NCI-H1048 (cell line): Measurements from ENCODE around the gene TMEM59L.

Experiments
- DNase-seq: peaks from one replicate; lab custom pipeline; 2025; lab: John Stamatoyannopoulos, UW

TMEM59L gene

GRCh38 chr19:18608805-18609716, 3.6 kb upstream of the TMEM59L start:
- DNase-seq: no peak

GRCh38 chr19:18609717-18610051, 3.0 kb upstream of the TMEM59L start:
- DNase-seq: no peak

- no peak for DNase-seq
Measured at GRCh38 chr19:18610245-18610555, 2.5 kb upstream of the TMEM59L start.

GRCh38 chr19:18610556-18611326, 1.9 kb upstream of the TMEM59L start:
- DNase-seq: no peak

- DNase-seq: no peak
Measured at GRCh38 chr19:18611327-18612050, 1.2 kb upstream of the TMEM59L start.

- DNase-seq: no peak
Measured at GRCh38 chr19:18612051-18612771, 459 bp upstream of the TMEM59L start.

- DNase-seq: no peak
Measured at GRCh38 chr19:18613589-18614234, 1.0 kb downstream of the TMEM59L start.

GRCh38 chr19:18616023-18616422, 3.4 kb downstream of the TMEM59L start:
- DNase-seq: no peak

GRCh38 chr19:18617562-18617961, 4.9 kb downstream of the TMEM59L start:
- DNase-seq: no peak

- no peak for DNase-seq
Measured at GRCh38 chr19:18618236-18618635, 5.6 kb downstream of the TMEM59L start.

- DNase-seq: no peak
Measured at GRCh38 chr19:18620311-18620710, 7.6 kb downstream of the TMEM59L start.

GRCh38 chr19:18620902-18621301, 8.2 kb downstream of the TMEM59L start:
- no peak for DNase-seq

GRCh38 chr19:18626906-18627305, 14.2 kb downstream of the TMEM59L start:
- no peak for DNase-seq

- DNase-seq: no peak
Measured at GRCh38 chr19:18629166-18630088, 16.8 kb downstream of the TMEM59L start.

GRCh38 chr19:18633321-18633720, 20.7 kb downstream of the TMEM59L start:
- DNase-seq: no peak

GRCh38 chr19:18634612-18635297, 22.1 kb downstream of the TMEM59L start:
- DNase-seq: no peak

GRCh38 chr19:18635831-18636182, 23.1 kb downstream of the TMEM59L start:
- DNase-seq: no peak

- peak; percentile 93 for DNase-seq
Measured at GRCh38 chr19:18636183-18636968, 23.7 kb downstream of the TMEM59L start.

GRCh38 chr19:18636969-18637629, 24.4 kb downstream of the TMEM59L start, which contains the start of gene KLHL26:
KLHL26 (plus strand) TSS chr19:18637028; CDS start chr19:18637055, 27 bp downstream.
- no peak for DNase-seq
